ENCODE results near the gene RBM38. TPM values are rescaled to one million over a fixed set of nuclear protein-coding genes. Genes with fewer than 3 reads are reported as not detected.

Gene RBM38
- total RNA-seq, 1 experiment from 2014 or later = 39.9 TPM

DNA sequence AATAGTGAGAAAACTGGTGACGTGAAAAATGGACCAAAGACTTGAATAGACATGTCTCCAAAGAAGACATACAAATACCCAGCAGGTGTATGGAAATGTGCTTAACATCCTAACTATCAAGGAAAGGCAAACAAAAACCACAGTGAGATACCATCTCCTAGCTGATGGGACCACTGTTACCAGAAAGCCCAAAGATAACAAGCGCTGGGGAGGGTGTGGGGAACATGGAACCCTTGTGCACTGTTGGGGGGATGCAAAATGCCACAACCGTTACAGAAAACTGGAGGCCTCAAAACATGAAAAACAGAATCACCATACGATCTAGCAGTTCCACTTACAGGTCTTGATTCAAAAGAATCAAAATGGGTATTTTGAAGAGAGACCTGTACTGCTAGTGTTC is 19.8 kb upstream of the RBM38 start:
- in situ Hi-C loops (cut with HindIII; ENCODE audit: low pct_unique_long_range_greater_than_20kb, low sequenced_read_pairs) = no loop called here
- no TSS peak for BruUV-seq (replicated peaks)
- ChIA-PET CTCF (no interaction called here), POLR2A (no interaction called here)
- no peak overlapping the region for H3K27ac ChIP-seq (ENCODE audit: low read length)
- no peak for ATAC-seq
- H3K36me3 ChIP-seq (ENCODE audit: control insufficient read depth, insufficient read depth, low read length) = peaks cover 35% of the 10 kb centered on the region
- no peak overlapping the region for H3K4me3 ChIP-seq (ENCODE audit: low read depth in 2 of 2, low read length in 2 of 2)
- intact Hi-C loops (cut with micrococcal nuclease; ENCODE audit: unreplicated experiment) = no loop called here
- TF ChIP-seq TCF7L2 (IDR thresholded peaks at IDR 0.05; ENCODE audit: low read depth, low read length) = no peak
- TF ChIP-seq POLR2AphosphoS5 (IDR thresholded peaks at IDR 0.05; ENCODE audit: low read depth, low read length) = no peak
- TF ChIP-seq, protein P1, sequence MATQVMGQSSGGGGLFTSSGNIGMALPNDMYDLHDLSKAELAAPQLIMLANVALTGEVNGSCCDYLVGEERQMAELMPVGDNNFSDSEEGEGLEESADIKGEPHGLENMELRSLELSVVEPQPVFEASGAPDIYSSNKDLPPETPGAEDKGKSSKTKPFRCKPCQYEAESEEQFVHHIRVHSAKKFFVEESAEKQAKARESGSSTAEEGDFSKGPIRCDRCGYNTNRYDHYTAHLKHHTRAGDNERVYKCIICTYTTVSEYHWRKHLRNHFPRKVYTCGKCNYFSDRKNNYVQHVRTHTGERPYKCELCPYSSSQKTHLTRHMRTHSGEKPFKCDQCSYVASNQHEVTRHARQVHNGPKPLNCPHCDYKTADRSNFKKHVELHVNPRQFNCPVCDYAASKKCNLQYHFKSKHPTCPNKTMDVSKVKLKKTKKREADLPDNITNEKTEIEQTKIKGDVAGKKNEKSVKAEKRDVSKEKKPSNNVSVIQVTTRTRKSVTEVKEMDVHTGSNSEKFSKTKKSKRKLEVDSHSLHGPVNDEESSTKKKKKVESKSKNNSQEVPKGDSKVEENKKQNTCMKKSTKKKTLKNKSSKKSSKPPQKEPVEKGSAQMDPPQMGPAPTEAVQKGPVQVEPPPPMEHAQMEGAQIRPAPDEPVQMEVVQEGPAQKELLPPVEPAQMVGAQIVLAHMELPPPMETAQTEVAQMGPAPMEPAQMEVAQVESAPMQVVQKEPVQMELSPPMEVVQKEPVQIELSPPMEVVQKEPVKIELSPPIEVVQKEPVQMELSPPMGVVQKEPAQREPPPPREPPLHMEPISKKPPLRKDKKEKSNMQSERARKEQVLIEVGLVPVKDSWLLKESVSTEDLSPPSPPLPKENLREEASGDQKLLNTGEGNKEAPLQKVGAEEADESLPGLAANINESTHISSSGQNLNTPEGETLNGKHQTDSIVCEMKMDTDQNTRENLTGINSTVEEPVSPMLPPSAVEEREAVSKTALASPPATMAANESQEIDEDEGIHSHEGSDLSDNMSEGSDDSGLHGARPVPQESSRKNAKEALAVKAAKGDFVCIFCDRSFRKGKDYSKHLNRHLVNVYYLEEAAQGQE (IDR thresholded peaks at IDR 0.05; ENCODE audit: insufficient read depth in 1 of 2, low read depth in 2 of 2, low read length in 1 of 2) = no peak
- no peak for TF ChIP-seq SIN3A (IDR thresholded peaks at IDR 0.05; ENCODE audit: borderline replicate concordance, insufficient read depth, low read depth, low read length)
- TF ChIP-seq, protein P2, sequence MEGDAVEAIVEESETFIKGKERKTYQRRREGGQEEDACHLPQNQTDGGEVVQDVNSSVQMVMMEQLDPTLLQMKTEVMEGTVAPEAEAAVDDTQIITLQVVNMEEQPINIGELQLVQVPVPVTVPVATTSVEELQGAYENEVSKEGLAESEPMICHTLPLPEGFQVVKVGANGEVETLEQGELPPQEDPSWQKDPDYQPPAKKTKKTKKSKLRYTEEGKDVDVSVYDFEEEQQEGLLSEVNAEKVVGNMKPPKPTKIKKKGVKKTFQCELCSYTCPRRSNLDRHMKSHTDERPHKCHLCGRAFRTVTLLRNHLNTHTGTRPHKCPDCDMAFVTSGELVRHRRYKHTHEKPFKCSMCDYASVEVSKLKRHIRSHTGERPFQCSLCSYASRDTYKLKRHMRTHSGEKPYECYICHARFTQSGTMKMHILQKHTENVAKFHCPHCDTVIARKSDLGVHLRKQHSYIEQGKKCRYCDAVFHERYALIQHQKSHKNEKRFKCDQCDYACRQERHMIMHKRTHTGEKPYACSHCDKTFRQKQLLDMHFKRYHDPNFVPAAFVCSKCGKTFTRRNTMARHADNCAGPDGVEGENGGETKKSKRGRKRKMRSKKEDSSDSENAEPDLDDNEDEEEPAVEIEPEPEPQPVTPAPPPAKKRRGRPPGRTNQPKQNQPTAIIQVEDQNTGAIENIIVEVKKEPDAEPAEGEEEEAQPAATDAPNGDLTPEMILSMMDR (IDR thresholded peaks at IDR 0.05) = no peak
- no peaks in the 10 kb centered on the region for H3K9me3 ChIP-seq (ENCODE audit: control insufficient read depth, insufficient read depth, low read depth, low read length)
- no peaks in the 10 kb centered on the region for H3K4me1 ChIP-seq (ENCODE audit: control insufficient read depth, insufficient read depth, low read length)
- DNase-seq (ENCODE audit: low read depth, low spot score) = no peak
- H3K27me3 ChIP-seq (ENCODE audit: control insufficient read depth, insufficient read depth, low read length) = no peaks in the 10 kb centered on the region

DNA sequence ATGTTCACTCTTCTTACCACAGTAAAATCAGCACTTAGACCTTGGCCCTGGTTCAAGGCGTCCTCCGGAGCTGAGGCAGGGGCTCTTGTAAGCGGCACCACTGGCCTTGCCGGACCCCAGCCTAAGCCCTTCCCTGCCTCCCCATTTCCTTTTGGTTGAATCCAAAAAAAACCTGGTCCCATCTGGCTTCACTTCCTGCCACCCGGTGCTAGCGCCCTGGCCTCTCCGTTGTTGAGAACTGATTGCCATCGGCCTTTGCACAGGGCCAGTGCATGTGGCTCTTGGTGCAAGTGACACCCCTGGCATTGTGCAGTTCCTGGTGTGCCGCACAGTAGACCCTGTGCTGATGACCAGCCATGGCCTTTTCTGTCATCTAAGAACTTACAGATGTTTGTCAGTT is 19.0 kb upstream of the RBM38 start:
- CTCF ChIA-PET = no interaction called here
- BruUV-seq (replicated peaks) = TSS peak; percentile 39
- ATAC-seq = no peak

More for the DNA sequence above, 19.0 kb upstream of the RBM38 start:
- no peaks in the 10 kb centered on the region for H3K4me1 ChIP-seq (ENCODE audit: control insufficient read depth, insufficient read depth, low read length)
- no peaks in the 10 kb centered on the region for H3K9me3 ChIP-seq (ENCODE audit: control insufficient read depth, insufficient read depth, low read depth, low read length)
- DNase-seq (ENCODE audit: low read depth, low spot score) = no peak
- in situ Hi-C loops (cut with HindIII; ENCODE audit: low pct_unique_long_range_greater_than_20kb, low sequenced_read_pairs) = no loop called here
- intact Hi-C loops (cut with micrococcal nuclease; ENCODE audit: unreplicated experiment) = no loop called here
- peaks cover 31% of the 10 kb centered on the region for H3K36me3 ChIP-seq (ENCODE audit: control insufficient read depth, insufficient read depth, low read length)
- POLR2A ChIA-PET = no interaction called here
- no peak overlapping the region for H3K4me3 ChIP-seq (ENCODE audit: low read depth in 2 of 2, low read length in 2 of 2)
- no peaks in the 10 kb centered on the region for H3K27me3 ChIP-seq (ENCODE audit: control insufficient read depth, insufficient read depth, low read length)
- no peak overlapping the region for H3K27ac ChIP-seq (ENCODE audit: low read length)
- TF ChIP-seq TCF7L2 (IDR thresholded peaks at IDR 0.05; ENCODE audit: low read depth, low read length) = no peak
- TF ChIP-seq SIN3A (IDR thresholded peaks at IDR 0.05; ENCODE audit: borderline replicate concordance, insufficient read depth, low read depth, low read length) = no peak
- TF ChIP-seq, protein P2 (IDR thresholded peaks at IDR 0.05) = no peak
- TF ChIP-seq, protein P1 (IDR thresholded peaks at IDR 0.05; ENCODE audit: insufficient read depth in 1 of 2, low read depth in 2 of 2, low read length in 1 of 2) = no peak
- no peak for TF ChIP-seq POLR2AphosphoS5 (IDR thresholded peaks at IDR 0.05; ENCODE audit: low read depth, low read length)

All from Panc1 (cell line).